Glomerular visceral epithelial cell (primary cell): ENCODE measurements around the gene S100A2.

ENCODE experiments used
- DNase-seq: peaks from one replicate; pipeline ENCODE4 v3.0.0-alpha.2; 2016; ENCODE audit errors: extremely low spot score

The S100A2 gene

DNA sequence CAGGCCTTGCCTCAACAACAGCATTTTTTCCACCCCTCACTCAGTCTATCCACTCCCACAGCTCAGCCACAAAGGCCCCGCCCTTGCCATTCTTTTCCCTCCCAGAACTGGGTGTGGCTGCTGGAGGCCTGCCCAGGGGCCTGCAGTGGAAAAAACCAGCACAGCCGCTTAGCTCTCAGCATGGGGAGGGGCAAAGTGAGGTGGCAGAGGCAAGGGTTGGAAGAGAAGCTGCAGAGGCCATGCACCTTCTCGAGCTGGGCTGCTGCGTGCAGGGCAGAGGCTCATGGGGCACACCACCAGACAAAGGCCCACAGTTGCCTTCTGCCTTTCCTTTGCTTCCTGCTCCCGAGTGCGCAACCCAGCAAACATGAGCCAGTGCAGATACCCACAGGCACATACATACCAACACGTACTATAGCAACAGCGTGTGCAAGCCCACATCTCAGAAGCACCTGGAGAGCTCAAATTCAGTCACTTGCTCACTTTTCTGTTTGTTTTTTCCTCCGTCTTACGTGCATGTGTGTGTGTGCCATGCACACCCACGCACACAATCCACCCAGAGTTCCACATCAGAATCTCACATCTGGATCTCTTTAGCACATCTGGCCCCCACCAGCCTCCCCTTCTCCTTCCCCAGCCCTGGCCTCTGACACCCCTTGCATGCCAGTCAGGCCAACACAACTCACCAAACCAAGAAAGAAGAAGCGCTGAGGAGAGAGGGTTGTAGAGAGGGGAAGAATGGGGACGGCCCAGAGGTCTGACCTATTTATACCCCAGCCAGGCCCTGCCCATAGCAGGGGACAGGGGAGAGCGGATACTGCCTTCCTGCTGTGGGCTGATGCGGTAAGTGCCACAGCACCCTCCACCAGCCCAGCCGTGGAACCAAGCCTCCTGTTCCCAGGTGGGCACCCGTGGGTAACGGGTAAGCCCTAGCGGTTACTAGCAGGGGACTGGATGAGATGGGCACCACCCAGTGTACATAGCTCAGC, 20.3 kb downstream of the S100A2 start, which contains the start of gene S100A4:
S100A4 (minus strand) TSS at position 740 of the 989 bp plus-strand sequence. CDS start 1,012 bp downstream, outside the sequence.
- DNase-seq: peak; percentile 90

- no peak for DNase-seq
Measured at GRCh38 chr1:153544453-153545066, 21.1 kb downstream of the S100A2 start.

GRCh38 chr1:153543736-153544135, 21.9 kb downstream of the S100A2 start:
- DNase-seq: no peak

DNA sequence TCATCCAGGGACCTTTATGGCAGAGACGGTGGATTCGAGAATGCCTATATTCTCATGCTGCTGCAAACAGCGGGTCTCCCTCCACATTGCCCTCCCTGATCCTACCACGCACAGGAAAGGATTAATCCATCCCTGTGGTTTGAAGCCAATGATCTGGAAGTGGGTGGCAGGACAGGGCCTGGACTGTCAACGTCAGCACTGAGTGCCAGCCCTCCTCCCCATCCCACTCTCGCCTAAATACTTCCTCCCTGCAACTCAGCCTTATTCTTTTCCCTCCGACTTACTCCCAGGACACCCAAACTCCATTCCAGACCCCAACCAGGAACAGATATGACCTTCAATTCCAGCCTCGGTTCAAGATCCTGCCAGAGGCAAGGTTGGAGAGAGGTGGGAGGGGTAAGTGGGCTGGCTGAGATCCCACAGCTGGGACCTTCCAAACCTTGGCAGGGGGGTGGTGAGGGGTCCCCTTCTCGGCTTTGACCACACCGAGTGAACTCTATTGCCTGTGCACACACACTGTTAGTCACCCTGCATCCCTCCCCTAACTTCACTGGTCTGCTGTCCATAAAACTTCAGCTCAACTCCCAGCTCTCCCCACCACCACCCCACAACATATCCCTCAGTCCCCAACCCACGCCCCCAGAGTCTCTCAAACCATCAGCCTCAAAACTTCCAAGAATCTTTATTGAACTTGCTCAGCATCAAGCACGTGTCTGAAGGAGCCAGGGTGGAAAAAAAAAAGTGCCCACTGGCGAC, 22.5 kb downstream of the S100A2 start:
- no peak for DNase-seq

GRCh38 chr1:153541641-153542590, 23.7 kb downstream of the S100A2 start:
- DNase-seq: no peak

GRCh38 chr1:153540394-153541361, 25.0 kb downstream of the S100A2 start, which contains the start of gene S100A5:
TSS of gene S100A5 (minus strand) at chr1:153540934. CDS start at chr1:153540191, 743 bp downstream.
- peak; percentile 92 for DNase-seq

GRCh38 chr1:153539395-153540093, 26.1 kb downstream of the S100A2 start:
- DNase-seq: no peak

DNA sequence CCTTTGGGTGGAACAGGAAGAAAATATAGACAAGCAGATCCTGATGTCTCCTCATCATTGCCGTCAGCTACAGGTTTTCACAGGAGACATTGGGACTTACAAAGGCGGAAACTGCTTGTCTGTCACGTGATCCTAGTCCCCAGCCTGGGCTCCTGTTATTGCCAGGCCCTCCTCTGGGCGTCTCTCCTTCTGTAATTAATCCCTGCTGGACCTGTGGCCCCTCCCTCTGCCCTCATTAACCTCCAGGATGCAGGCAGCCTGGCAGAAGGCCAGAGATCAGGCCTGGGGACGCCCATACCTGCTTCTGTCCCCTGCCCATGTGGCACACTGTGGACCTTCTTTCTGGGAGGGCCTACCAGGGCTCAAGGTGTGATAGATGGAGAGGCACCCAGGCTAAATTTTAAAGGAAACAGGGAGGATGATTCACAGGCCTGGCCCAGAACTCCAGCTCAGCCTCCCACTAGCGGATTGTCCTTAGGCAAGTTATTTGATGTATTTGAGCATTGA, 27.3 kb downstream of the S100A2 start:
- DNase-seq: no peak

DNA sequence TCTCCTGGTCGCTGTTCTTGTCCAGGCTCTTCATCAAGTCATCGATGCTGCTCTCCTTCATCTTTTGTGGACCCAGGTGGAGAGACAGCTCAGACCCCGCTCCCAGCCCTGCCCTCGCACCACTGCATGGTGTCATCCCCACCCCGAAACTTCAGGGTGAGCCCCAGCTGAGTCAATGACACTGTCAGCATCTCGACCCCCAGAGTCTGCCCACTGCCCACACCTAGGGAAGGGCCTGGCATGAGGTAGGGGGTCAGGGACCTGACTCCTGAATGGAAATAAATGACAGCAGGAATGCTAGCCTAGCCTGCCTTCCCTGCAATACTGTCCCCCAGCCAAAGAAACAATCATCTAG, 28.3 kb downstream of the S100A2 start:
- DNase-seq: no peak

GRCh38 chr1:153536671-153537375, 28.8 kb downstream of the S100A2 start:
- DNase-seq: no peak

- DNase-seq: peak; percentile 95
Measured at GRCh38 chr1:153536012-153536670, 29.5 kb downstream of the S100A2 start.

- DNase-seq: peak; percentile 49
Measured at GRCh38 chr1:153535242-153536011, 30.2 kb downstream of the S100A2 start, which contains the start of gene S100A6. TSS of gene S100A6 (minus strand) at chr1:153535991. CDS start at chr1:153535339, 652 bp downstream.

GRCh38 chr1:153534925-153535241, 30.8 kb downstream of the S100A2 start:
- no peak for DNase-seq

- peak; percentile 58 for DNase-seq
Measured at GRCh38 chr1:153534226-153534924, 31.3 kb downstream of the S100A2 start.

- DNase-seq: peak; percentile 97
Measured at GRCh38 chr1:153533689-153534201, 31.9 kb downstream of the S100A2 start.
